Measurements from ENCODE around the gene SLC7A14. TPM values are rescaled to one million over a fixed set of nuclear protein-coding genes. Genes with fewer than 3 reads are reported as not detected.

SLC7A14 gene
- total and polyA plus RNA-seq, 2 of the 13 experiments (the other 11 are each of a cell fraction or from before 2014, with no cell fraction given): not detected

DNA sequence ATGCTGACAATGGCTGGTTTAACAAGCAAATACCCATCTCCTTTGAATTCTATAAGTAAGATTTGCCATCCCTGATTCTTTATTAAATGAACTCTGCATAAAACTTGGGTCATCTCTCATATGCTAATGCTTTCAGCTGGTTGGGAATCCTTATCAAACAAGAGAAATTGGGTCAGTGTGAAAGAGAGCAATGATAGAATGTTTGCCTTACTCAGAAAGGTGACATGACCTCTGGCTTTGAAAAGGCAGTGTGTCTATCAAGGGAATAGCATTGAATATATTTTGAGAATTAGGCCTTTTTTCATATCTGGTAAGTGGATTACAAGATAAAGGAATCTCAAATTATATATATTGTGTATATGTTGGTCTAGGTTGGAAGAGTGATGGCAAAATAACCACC is 8.7 kb upstream of the SLC7A14 start:
- TF ChIP-seq ZFY (CRISPR knock-in tag; IDR thresholded peaks at IDR 0.05) (no peak), ZNF629 (CRISPR knock-in tag; conservative IDR thresholded peaks at IDR 0.05) (no peak), ZNF766 (CRISPR knock-in tag; IDR thresholded peaks at IDR 0.05; ENCODE audit: borderline replicate concordance) (no peak), KAT7 (CRISPR knock-in tag; IDR thresholded peaks at IDR 0.05; ENCODE audit: borderline replicate concordance) (no peak), ZNF430 (CRISPR knock-in tag; IDR thresholded peaks at IDR 0.05) (no peak), ADNP (CRISPR knock-in tag; IDR thresholded peaks at IDR 0.05) (no peak), MAX (IDR thresholded peaks at IDR 0.05) (no peak), TEAD3 (CRISPR knock-in tag; optimal IDR thresholded peaks at IDR 0.05; ENCODE audit: borderline replicate concordance) (no peak), ZEB1 (IDR thresholded peaks at IDR 0.05; ENCODE audit: insufficient replicate concordance, low read depth) (no peak), MXI1 (IDR thresholded peaks at IDR 0.05; ENCODE audit: borderline replicate concordance, low read depth, low read length) (no peak), SIX4 (CRISPR knock-in tag; IDR thresholded peaks at IDR 0.05) (no peak), MIER3 (CRISPR knock-in tag; IDR thresholded peaks at IDR 0.05; ENCODE audit: borderline replicate concordance) (no peak), PTBP1 (IDR thresholded peaks at IDR 0.05; ENCODE audit: low read depth, low read length, poor library complexity, severe bottlenecking) (no peak), HNF4A (CRISPR knock-in tag; IDR thresholded peaks at IDR 0.05) (no peak), THAP11 (CRISPR knock-in tag; IDR thresholded peaks at IDR 0.05) (no peak)
- TF ChIP-seq, protein P1, sequence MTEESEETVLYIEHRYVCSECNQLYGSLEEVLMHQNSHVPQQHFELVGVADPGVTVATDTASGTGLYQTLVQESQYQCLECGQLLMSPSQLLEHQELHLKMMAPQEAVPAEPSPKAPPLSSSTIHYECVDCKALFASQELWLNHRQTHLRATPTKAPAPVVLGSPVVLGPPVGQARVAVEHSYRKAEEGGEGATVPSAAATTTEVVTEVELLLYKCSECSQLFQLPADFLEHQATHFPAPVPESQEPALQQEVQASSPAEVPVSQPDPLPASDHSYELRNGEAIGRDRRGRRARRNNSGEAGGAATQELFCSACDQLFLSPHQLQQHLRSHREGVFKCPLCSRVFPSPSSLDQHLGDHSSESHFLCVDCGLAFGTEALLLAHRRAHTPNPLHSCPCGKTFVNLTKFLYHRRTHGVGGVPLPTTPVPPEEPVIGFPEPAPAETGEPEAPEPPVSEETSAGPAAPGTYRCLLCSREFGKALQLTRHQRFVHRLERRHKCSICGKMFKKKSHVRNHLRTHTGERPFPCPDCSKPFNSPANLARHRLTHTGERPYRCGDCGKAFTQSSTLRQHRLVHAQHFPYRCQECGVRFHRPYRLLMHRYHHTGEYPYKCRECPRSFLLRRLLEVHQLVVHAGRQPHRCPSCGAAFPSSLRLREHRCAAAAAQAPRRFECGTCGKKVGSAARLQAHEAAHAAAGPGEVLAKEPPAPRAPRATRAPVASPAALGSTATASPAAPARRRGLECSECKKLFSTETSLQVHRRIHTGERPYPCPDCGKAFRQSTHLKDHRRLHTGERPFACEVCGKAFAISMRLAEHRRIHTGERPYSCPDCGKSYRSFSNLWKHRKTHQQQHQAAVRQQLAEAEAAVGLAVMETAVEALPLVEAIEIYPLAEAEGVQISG (CRISPR knock-in tag; IDR thresholded peaks at IDR 0.05): no peak
- Histone ChIP-seq H3K27me3 (ENCODE audit: control insufficient read depth in 1 of 2, insufficient read depth in 2 of 2, low read length in 2 of 2) (no peaks in the 10 kb centered on the region), H3K4me1 (ENCODE audit: insufficient read depth, low read length) (peaks cover 8% of the 10 kb centered on the region), H3K4me2 (ENCODE audit: low read depth, low read length) (no peak overlapping the region), H3K79me2 (ENCODE audit: insufficient read depth, low read length) (no peaks in the 10 kb centered on the region), H3K9me3 (ENCODE audit: low read length) (no peaks in the 10 kb centered on the region), H3K9ac (ENCODE audit: insufficient read depth, low read depth, low read length) (no peak overlapping the region), H3K36me3 (replicated peaks in 1 of 2; ENCODE audit: control insufficient read depth in 1 of 2, insufficient read depth in 2 of 2, low read length in 2 of 2) (no peaks in the 10 kb centered on the region), H3K27ac (ENCODE audit: extremely low read length, insufficient read depth, low read length) (no peak overlapping the region), H2AFZ (ENCODE audit: low read length) (no peak overlapping the region), H3K4me3 (replicated peaks in 1 of 3; ENCODE audit: insufficient read depth in 1 of 3, low read depth in 2 of 3, low read length in 3 of 3) (no peak overlapping the region), H4K20me1 (ENCODE audit: insufficient read depth, low read length) (no peaks in the 10 kb centered on the region)
- POLR2A ChIA-PET: no interaction called here
- no peak for ATAC-seq
- BruUV-seq (replicated peaks): no TSS peak
- CTCF ChIA-PET (ENCODE audit: low intra/inter-chr PET ratio, low total read pairs): no interaction called here
- DNase-seq (ENCODE audit: low spot score): no peak
- no peak for FAIRE-seq
- intact Hi-C loops (cut with micrococcal nuclease; ENCODE audit: unreplicated experiment) (no loop called here), in situ Hi-C loops (cut with HindIII; ENCODE audit: extremely low pct_ligation_motif_present, low pct_unique_long_range_greater_than_20kb) (no loop called here)
